HG03565 (cell line): Measurements from ENCODE around the gene U2AF2.

ENCODE experiments used
- ATAC-seq: cut with Tn5 transposase; IDR thresholded peaks from one replicate; pipeline ENCODE4 v1.9.1; 2021; ENCODE audit warnings: mild to moderate bottlenecking, moderate library complexity; ENCODE audit not compliant: unreplicated experiment

Gene U2AF2

GRCh38 chr19:55621205-55621672, 33.6 kb upstream of the U2AF2 start:
- no peak for ATAC-seq

GRCh38 chr19:55621673-55622231, 33.1 kb upstream of the U2AF2 start:
- no peak for ATAC-seq

GRCh38 chr19:55622242-55622969, 32.4 kb upstream of the U2AF2 start:
- no peak for ATAC-seq

GRCh38 chr19:55623130-55623529, 31.7 kb upstream of the U2AF2 start:
- no peak for ATAC-seq

GRCh38 chr19:55623561-55623960, 31.3 kb upstream of the U2AF2 start:
- ATAC-seq: no peak

GRCh38 chr19:55624109-55625003, 30.5 kb upstream of the U2AF2 start, which contains the start of gene ZNF784:
Gene ZNF784, minus strand, starts transcription at chr19:55624566. Its CDS starts 5 bp downstream, at chr19:55624561.
- peak; percentile 33 for ATAC-seq

GRCh38 chr19:55625004-55625326, 29.9 kb upstream of the U2AF2 start:
- no peak for ATAC-seq

DNA sequence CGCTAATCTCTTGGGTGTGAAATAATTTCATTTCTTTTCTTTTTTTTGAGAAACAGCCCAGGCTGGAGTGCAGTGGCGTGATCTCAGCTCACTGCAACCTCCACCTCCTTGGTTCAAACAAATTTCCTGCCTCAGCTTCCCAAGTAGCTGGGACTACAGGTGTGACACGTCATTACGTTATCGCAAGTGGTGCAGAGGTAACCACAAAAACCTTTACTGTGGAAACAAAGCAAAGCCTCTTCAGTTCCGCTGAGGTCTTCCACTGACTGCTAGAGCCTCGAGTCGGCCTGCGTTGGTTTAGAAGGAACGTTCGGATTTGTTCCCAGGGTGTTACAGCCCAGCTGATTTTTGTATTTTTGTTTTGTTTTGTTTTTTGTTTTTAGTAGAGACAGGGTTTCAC, 28.5 kb upstream of the U2AF2 start:
- no peak for ATAC-seq

DNA sequence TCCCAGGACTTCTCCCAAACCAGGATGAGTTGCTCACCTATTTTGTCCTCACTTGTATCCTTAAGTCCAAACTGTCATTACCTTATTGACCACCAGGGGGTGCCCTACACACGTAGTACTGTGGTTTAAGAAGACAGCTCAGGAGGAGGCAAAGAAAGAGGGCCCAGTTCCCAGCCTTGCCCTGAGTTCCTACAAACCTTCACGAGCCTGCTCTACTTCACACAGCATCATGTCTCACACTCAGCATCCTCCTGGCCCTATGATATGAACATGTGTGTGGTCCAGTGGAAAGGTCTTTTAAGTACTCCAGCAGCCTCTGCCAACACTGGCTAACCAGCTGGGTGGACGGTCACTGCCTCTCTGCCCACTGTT, 22.4 kb upstream of the U2AF2 start:
- ATAC-seq: no peak

GRCh38 chr19:55633861-55634260, 21.0 kb upstream of the U2AF2 start:
- ATAC-seq: no peak

DNA sequence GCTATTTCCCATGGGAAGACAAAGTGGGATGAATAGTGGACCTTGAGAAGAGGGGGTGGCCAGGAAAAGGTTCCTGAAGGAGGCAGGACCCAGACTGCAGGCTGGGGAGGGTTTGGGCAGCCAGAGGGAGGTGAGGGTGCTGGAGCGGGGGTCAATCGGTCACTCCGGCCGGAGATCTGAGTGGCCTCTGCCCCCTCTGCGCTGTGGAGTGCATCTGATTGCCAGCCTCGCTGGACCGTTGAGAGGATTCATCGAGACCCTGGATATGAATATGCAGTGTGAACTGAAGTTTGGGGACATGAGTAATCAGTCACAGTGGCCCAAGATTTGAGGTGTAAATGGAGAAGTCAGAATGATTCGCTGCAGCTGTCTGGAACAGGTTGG, 19.5 kb upstream of the U2AF2 start:
- no peak for ATAC-seq

- no peak for ATAC-seq
These were observed 18.9 kb upstream of the U2AF2 start for GRCh38 chr19:55635856-55636440.

DNA sequence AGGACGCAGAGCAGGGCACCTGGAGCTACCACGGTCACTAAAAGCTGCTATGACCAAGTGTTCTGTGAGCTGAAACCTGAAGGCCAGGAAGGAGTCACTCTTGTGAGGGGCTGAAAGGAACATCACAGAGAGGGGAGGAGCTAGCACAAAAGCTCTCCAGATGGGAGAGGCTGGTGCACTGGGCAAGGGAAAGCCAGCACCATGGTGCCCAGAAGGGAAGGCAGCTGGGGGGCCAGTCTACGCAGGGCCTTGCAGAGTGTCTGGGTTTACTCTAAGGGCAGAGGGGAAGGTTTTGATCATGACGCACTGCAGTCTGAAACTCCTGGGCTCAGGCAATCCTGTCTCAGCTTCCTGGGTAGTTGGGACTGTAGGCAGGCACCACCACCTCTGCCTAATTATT, 18.1 kb upstream of the U2AF2 start:
- no peak for ATAC-seq

DNA sequence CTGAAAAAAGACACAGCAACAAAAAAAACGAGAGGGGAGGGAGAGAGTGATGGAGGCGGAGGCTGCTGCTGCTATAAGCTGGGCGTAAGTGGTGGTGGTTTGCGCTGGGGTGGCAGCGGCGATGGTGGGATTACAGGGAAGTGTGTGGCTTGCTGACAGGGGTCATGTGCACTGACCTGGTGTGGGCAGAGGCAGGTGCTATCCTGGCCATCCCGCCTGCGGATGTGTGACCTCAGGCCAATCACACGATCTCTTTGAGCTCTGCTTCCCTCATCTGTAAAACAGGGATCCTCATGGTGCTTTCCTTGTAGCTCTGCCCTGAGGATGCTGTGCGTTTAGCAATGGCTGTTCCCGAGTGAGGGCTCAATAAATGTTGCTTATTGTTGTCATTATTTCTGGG, 17.3 kb upstream of the U2AF2 start:
- no peak for ATAC-seq

GRCh38 chr19:55638864-55639359, 15.9 kb upstream of the U2AF2 start:
- no peak for ATAC-seq

- ATAC-seq: peak; percentile 27
These were observed 14.7 kb upstream of the U2AF2 start for GRCh38 chr19:55640043-55640576.

DNA sequence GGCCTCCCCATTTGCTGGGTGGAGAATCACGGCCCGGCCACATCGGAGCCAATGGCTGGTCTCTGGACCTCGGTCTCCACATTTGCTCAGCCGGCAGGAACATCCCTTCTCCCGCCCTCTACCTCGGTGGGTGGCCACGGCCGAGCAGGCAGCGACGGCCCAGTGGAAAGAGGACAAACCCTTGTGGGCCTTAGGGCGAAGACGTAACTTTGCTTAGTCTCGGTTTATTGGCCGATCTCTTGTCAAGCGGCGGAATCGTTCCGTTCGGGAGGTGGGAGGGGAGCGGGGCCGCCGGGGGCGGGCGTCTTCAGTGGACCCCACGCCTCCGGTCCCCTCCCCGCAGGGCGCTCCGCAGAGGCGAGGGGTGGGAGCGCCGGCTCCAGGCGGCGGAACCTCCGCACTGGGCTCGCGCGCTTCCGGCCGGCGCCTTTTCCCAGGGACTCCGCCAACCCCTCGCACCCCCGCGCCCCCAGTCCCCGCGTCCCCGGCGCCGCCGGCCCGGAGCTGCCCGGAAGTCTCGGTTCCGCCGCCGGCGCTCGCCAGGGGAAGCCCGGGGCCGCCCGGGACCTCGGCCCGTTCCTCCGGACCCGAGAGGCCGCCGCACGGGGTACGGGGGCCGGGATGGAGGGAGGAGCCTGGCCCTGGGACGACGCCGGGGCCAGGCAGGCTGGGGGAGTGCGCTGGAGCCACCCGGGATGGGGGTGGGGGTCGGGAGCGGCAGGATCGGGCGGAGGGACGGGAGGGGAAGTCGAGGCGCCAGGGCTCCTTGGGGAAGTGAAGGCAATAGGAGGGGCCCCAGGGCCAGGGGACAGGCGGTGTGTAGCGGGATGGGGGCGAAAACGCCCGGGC, 14.0 kb upstream of the U2AF2 start, which contains the start of gene ZNF580:
TSS of gene ZNF580 (plus strand) at position 426 of the 849 bp plus-strand sequence. CDS start 1,507 bp downstream, outside the sequence.
- ATAC-seq: no peak

DNA sequence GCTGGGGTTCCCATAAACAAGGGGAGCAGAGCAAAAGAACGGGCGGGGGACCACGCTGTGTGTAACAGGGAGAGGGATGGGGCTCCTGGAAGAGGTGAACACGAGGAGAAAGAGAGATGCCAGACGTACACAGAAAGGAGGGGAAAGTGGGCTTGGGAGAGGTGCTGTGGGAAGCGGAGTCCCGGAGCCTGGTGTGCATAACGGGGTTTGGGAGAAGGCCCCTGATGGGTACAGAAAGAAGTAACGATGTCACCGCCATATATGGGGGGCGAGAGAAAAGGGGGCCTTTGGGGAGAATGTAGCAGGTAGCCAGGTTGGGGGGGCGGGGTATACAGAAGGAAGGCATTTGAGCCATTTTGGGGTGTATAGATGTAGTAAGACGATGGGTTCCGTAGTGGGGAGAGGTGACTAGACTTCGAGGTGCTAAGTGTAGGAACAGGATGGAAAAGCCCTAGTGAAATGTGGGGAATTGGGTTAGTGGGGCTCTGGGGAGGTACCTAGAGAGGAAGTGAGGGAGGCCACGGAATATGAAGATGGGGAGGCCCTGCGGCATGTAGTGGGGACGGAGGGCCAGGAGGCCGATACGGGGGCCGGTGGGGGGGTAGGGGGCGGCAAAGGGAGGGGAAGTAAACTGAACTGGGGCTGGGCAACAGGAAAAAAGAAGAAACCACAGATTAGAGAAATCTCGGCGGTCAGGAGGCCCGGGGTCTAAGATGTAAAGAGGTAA, 13.2 kb upstream of the U2AF2 start:
- ATAC-seq: no peak
